Choroid plexus epithelial cell (primary cell): Measurements from ENCODE around the gene MYL7.
A peak's percentile ranks its signal among the peaks of the same experiment; 100 is the strongest.

Experiments
- DNase-seq: peaks from one replicate; pipeline ENCODE4 v3.0.0-alpha.2; 2010; ENCODE audit warnings: low read depth
- H3K4me3 ChIP-seq: 2 replicates; pipeline ENCODE4 v1.5.1; 2011; ENCODE audit warnings: low read depth, mild to moderate bottlenecking, control low read depth, low read length, moderate library complexity
- TF ChIP-seq, protein P1 (sequence below): conservative IDR thresholded peaks from 2 replicates; pipeline ENCODE4 v1.5.1; 2011; ENCODE audit warnings: low read depth, mild to moderate bottlenecking, control low read depth, inconsistent platforms, low read length, moderate library complexity

Gene MYL7

DNA sequence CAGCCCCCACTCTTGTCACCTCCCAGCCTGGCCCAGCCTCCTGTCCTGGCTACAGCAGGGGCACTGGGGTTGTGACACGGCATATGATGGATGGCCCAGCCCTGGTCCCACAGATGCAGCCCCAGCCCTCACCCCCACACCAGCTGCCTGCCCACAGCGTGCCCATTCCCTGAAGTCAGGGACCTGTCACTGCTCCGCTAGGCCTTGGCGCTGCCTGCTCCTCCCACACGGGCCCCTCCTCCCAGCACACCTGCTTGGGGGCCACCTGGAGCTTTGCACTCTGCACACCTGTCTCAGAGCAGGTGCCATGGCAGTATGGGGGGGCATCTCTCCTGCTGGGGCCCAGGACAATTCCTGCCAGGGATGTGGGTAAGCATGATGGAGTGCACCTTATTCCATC lies 44.6 kb upstream of the MYL7 start:
- TF ChIP-seq, protein P1, sequence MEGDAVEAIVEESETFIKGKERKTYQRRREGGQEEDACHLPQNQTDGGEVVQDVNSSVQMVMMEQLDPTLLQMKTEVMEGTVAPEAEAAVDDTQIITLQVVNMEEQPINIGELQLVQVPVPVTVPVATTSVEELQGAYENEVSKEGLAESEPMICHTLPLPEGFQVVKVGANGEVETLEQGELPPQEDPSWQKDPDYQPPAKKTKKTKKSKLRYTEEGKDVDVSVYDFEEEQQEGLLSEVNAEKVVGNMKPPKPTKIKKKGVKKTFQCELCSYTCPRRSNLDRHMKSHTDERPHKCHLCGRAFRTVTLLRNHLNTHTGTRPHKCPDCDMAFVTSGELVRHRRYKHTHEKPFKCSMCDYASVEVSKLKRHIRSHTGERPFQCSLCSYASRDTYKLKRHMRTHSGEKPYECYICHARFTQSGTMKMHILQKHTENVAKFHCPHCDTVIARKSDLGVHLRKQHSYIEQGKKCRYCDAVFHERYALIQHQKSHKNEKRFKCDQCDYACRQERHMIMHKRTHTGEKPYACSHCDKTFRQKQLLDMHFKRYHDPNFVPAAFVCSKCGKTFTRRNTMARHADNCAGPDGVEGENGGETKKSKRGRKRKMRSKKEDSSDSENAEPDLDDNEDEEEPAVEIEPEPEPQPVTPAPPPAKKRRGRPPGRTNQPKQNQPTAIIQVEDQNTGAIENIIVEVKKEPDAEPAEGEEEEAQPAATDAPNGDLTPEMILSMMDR = no peak
- DNase-seq = no peak
- no peak overlapping the region for H3K4me3 ChIP-seq

DNA sequence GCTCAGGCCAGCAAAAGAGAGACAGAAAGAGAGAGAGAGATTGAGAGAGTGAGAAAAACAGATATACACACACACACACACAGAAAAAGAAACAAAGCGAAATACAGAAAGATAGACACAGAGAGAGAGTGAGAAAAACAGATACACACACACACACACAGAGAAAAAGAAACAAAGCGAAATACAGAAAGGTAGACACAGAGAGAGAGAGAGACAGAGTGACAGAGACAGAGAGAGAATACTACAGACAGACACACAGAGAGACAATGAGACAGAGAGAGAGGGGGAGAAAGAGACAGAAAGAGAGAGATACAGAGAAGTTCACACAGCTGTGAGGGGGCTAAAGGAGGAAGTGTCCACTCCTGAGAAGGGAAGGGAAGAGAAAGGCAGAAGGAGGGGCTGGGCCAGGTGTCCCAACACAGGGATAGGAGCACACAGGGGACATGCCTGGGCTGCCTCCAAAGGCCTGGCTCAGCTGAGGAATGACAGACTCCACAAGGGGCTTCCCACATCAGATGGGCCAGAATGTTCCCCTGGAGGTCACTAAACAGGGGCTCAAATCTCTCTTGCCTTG lies 43.8 kb upstream of the MYL7 start:
- no peak for DNase-seq
- H3K4me3 ChIP-seq = no peak overlapping the region

DNA sequence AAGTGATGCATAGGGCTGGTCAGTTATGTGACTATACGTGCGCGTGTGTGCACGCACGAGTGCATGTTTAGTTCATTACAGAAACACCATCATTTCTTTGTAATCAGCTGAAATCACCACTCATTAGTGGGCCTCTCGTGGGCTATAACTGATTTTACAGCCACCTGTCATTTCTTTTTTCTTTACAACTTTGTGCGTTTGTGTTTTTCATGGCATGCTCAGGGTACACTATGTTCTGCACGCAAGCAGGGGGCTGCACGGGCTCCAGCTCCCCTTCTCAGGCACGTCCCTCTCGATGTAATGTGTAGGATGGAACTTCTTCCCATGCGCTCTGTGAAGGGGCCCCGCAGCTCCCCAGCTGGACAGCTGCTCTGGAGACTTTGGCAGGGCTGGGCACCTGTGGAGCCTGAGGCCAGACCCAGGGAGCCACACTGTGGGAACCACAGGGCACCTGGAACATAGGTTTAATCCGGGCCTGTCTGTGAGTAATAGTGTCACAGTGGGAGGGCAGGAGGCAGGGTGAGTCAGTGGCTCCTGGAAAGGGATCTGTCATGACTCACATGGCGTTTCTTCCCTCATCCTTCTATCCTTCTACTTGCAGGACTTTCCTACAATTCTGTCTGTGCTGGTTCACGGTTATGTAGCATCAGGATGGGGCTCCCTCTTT lies 43.2 kb upstream of the MYL7 start:
- no peak overlapping the region for H3K4me3 ChIP-seq
- TF ChIP-seq, protein P1 = no peak
- peak; percentile 88 for DNase-seq

More for the DNA sequence above, 43.8 kb upstream of the MYL7 start:
- TF ChIP-seq, protein P1 = no peak

DNA sequence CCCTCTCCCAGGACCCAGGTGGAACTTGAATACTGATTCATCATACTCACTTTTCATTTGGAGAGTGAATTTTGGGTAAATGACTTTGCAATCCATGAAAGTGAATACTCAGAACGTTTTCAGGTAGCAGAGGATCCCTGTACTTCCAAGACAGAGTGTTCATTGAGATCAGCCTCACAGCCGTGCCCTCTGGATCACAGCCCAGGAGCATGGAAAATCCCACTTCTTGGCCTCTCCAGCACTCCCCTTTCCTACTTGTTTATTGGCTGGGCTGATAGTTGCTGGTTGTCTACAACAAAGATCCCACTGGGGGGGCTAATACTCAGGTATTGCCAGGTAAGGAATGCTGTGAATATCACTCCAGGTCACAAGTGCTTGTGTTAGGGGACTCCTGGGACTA lies 42.3 kb upstream of the MYL7 start:
- TF ChIP-seq, protein P1 = no peak
- no peak for DNase-seq
- no peak overlapping the region for H3K4me3 ChIP-seq

DNA sequence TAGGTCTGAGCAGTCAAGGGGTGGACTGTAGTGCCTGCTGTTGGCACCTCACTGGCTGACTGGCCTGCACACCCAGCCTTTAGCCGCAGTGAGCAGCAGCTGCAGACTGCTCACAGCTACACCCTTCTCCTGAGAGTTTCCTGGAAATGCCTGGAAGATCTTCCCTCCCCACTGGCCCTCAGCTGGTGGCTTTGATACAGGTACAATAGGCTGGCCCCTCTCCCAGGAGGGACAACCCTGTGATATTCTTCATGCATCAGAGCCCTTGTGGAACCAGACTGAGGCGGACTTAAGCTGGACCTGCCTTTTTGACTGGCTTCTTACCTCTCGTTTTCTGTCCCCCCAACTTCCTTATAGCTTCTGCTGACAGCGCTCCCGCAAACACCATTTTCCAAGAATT lies 41.7 kb upstream of the MYL7 start:
- DNase-seq = no peak
- no peak overlapping the region for H3K4me3 ChIP-seq
- TF ChIP-seq, protein P1 = no peak

DNA sequence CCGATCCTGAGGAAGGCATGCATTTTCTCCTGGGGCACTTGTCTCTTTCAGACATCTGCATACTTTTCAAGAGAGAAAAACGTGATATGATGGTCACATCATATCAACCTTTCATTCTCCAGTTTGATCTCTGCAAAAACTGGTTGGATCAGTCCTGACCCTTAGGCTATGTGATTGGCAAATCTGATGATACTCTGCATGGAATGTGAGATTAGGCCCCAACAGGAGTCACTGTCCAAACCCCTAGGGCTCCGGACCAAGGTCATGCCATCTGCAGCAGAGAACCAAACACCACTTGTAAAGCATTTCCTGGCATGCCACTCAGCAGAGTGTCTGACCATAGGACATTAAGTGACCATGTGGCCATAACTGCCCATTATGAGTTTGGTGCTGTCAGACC lies 39.5 kb upstream of the MYL7 start:
- H3K4me3 ChIP-seq = no peak overlapping the region
- no peak for DNase-seq
- TF ChIP-seq, protein P1 = no peak

DNA sequence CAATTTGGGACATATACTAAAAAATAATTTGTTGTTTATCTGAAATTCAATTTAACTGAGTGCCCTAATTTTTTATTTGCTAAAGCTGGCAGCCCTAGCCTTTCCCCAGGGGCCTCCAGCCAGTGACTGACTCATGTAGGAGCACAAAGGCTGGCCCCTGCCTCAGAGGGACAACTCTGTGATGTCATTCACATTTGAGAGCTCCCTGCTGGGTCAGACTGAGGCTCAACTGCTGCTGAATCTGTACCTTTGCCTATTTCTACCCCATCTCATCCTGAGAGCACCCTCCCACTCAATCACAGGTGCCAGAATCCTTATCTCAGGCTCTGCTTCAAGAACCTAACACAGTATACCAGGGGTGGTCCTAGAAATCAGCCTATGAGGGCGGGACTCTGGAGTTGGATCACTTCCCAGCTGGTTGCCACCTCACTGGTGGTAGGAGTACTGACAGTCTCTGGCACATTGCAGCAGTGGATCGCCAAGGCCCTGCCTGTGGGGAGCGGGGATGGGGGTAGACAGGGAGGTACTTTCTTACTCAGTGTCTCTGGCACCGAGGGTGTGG lies 36.5 kb upstream of the MYL7 start:
- TF ChIP-seq, protein P1 = no peak
- H3K4me3 ChIP-seq = no peak overlapping the region
- peak; percentile 35 for DNase-seq
